WERI-Rb-1 (cell line): ENCODE measurements around the gene NPHP4.

ENCODE experiments used
- DNase-seq: peaks from one replicate; pipeline ENCODE4 v3.0.0-alpha.2; 2020
- H3K27ac ChIP-seq: fragments of 250-450 bp; sonication (Bioruptor Pico); 2 replicates; pipeline ENCODE4 v1.5.1; 2020; ENCODE audit warnings: mild to moderate bottlenecking, moderate library complexity
- H3K27me3 ChIP-seq: fragments of 250-450 bp; sonication (Bioruptor Pico); 2 replicates; pipeline ENCODE4 v1.5.1; 2021; ENCODE audit warnings: mild to moderate bottlenecking, low read depth, moderate library complexity; ENCODE audit not compliant: insufficient read depth, severe bottlenecking
- H3K36me3 ChIP-seq: fragments of 250-450 bp; sonication (Bioruptor Pico); 2 replicates; pipeline ENCODE4 v1.5.1; 2020; ENCODE audit warnings: mild to moderate bottlenecking, moderate library complexity
- H3K4me3 ChIP-seq: 2 replicates; pipeline ENCODE4 v1.5.1; 2011; ENCODE audit warnings: low read depth, mild to moderate bottlenecking, control low read depth, low read length
- H3K9me3 ChIP-seq: fragments of 250-450 bp; sonication (Bioruptor Pico); 2 replicates; pipeline ENCODE4 v1.5.1; 2021; ENCODE audit warnings: mild to moderate bottlenecking, moderate library complexity; ENCODE audit not compliant: severe bottlenecking
- TF ChIP-seq, protein P1 (sequence below): IDR thresholded peaks from 2 replicates; pipeline ENCODE4 v1.5.1; 2011; ENCODE audit warnings: low read depth, mild to moderate bottlenecking, control low read depth, inconsistent platforms, low read length

Gene NPHP4

DNA sequence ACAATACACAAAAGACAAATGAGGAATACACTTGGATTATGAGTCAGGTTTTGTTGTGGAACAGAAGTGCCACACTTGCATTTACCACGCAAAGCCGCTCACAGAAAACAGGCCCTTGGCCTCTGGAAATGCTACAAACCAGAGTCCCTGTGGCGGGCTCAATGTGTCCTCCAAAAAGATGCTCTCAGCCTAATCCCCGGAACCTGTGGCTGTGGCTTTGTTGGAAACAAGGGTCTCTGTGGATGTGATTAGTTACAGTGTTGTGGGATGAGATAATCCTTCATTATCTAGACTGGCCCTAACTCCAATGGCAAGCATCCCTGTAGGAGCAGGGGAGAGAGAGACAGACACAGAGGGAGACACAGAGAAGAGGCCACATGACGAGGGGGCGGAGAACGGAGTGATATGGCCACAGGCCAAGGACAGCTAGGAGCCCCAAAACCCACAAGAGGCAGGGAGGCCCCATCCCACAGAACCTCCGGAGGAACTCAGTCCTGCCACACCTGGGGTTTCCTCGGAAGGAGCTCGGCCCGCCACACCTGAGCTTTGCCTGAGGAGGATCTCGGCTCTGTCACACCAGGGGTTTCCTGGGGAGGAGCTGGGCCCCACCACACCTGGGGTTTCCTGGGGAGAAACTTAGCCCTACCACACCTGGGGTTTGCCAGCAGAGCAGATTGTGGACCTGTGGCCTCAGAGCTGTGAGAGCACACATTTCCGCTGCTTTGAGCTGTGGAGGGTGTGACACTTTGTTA lies 55.4 kb downstream of the NPHP4 start:
- no peaks in the 10 kb centered on the region for H3K27me3 ChIP-seq
- H3K27ac ChIP-seq: no peak overlapping the region
- H3K36me3 ChIP-seq: peaks cover 6% of the 10 kb centered on the region
- no peak for DNase-seq
- H3K9me3 ChIP-seq: no peaks in the 10 kb centered on the region
- H3K4me3 ChIP-seq: no peak overlapping the region
- TF ChIP-seq, protein P1, sequence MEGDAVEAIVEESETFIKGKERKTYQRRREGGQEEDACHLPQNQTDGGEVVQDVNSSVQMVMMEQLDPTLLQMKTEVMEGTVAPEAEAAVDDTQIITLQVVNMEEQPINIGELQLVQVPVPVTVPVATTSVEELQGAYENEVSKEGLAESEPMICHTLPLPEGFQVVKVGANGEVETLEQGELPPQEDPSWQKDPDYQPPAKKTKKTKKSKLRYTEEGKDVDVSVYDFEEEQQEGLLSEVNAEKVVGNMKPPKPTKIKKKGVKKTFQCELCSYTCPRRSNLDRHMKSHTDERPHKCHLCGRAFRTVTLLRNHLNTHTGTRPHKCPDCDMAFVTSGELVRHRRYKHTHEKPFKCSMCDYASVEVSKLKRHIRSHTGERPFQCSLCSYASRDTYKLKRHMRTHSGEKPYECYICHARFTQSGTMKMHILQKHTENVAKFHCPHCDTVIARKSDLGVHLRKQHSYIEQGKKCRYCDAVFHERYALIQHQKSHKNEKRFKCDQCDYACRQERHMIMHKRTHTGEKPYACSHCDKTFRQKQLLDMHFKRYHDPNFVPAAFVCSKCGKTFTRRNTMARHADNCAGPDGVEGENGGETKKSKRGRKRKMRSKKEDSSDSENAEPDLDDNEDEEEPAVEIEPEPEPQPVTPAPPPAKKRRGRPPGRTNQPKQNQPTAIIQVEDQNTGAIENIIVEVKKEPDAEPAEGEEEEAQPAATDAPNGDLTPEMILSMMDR: no peak

DNA sequence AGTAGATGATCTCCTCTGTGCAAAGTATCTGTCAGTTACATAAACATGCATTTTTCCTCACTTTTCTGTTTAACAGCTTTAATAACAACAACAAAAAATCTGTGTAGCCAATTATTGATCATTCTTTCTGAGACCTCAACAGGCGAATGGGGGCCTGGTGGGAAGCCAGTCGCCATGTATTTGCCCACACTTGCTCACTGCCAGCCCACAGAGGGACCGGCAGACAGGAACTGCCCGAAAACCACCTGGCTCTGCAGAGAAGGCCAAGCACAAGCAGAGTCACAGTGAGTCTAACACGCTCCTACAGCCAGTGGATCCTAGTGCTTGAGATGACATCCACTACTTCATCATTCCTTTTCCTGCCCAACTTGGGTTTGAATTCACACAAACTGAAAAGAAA lies 56.1 kb downstream of the NPHP4 start:
- no peak for DNase-seq
- TF ChIP-seq, protein P1: no peak
- no peaks in the 10 kb centered on the region for H3K27me3 ChIP-seq
- H3K9me3 ChIP-seq: no peaks in the 10 kb centered on the region
- no peak overlapping the region for H3K4me3 ChIP-seq
- peaks cover 8% of the 10 kb centered on the region for H3K36me3 ChIP-seq
- H3K27ac ChIP-seq: no peak overlapping the region

DNA sequence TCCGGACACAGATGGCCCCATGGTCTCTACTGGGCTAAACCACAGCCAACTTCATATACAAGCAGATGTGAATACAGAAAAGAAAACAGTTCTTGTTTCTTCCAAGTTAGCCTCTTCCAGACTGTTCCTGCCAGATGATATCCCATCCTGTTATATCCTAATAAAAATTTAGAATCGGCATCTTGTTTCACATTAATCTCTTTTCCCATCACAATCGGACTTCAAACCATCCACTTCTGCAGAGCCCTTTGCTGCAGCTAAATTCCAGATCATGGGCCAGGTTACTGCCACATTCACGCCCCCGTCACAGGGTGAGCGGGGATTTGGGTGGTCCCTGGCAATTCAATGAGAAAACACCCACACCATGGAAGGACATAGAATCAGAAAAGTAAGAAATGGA lies 57.2 kb downstream of the NPHP4 start:
- TF ChIP-seq, protein P1: no peak
- no peak for DNase-seq
- no peak overlapping the region for H3K4me3 ChIP-seq
- peaks cover 9% of the 10 kb centered on the region for H3K36me3 ChIP-seq
- H3K27ac ChIP-seq: no peak overlapping the region; the same call in 1 of the 2 replicates
- H3K9me3 ChIP-seq: no peaks in the 10 kb centered on the region
- no peaks in the 10 kb centered on the region for H3K27me3 ChIP-seq

DNA sequence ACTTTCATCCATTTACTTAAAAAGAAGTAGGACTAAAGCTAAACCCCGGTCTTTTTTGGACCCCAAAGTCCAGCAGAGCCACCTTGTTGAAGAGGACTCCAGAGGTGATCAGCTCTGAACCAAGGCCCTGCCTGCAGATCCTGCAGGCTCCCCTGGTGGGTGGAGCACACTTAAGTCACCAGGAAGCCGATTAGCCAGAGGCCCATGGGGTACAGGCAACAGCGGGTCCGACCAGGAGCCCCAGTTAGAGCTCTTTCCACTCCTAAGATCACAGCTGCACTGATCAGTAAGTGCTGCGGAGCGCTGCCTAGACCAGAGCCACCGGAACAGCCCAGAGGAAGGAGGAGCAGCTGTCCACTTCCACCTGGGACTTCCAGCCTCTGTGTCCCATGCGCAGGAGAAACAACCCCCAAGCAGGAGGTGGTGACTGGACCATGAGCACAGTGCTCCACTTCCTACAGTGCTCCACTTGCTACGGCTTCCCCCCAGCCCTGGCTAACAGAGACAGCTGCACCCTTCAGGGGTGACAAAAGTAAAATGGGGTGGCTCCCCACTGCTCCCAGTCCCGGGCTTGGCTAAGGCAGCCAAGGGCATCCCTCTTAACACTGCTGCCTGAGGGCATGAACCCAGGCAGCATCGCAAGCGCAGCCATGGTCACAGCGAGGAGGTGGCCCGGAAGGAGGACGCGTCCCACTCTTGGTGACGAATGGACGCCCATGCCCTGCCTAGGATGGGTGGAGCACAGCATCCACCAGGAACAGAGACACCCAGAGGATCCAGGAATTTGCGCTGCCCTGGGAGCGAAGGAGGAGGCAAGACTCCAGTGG lies 58.0 kb downstream of the NPHP4 start:
- Histone ChIP-seq H3K27ac (peak overlapping the region; percentile 40), H3K27me3 (no peaks in the 10 kb centered on the region), H3K4me3 (no peak overlapping the region), H3K9me3 (no peaks in the 10 kb centered on the region), H3K36me3 (peaks cover 13% of the 10 kb centered on the region)
- peak; percentile 75 for DNase-seq
- TF ChIP-seq, protein P1: no peak

DNA sequence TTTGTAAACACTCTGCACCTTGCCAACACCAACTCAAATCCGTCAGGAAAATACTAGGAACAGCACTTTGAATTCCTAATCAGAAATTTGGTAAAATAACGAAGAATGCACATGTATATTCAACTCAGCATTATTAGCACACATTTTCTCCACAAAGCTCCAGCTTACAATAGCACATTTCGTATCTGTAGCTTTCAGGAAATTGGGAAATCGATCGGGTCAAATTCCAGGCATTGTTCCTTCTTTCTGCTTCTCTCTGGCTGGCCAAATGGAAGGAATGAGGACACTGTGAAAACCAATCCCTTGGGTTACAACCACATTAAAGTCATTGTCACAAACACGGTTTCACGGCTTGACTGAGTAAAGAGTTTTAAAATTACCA lies 58.6 kb downstream of the NPHP4 start:
- Histone ChIP-seq H3K36me3 (peaks cover 13% of the 10 kb centered on the region), H3K4me3 (no peak overlapping the region), H3K27me3 (no peaks in the 10 kb centered on the region), H3K27ac (peak overlapping the region; percentile 40), H3K9me3 (no peaks in the 10 kb centered on the region)
- no peak for DNase-seq
- TF ChIP-seq, protein P1: no peak
